ENCODE data around the gene ACSM6.

GRCh38 chr10:95217476-95217875 is 23.4 kb downstream of the ACSM6 start:
- no peak for TF ChIP-seq SAP30 (IDR thresholded peaks at IDR 0.05; ENCODE audit: insufficient read depth, insufficient replicate concordance, low read length)
- no peak for TF ChIP-seq YY1 (IDR thresholded peaks at IDR 0.05; ENCODE audit: low read depth, low read length)
- TF ChIP-seq, protein P1, sequence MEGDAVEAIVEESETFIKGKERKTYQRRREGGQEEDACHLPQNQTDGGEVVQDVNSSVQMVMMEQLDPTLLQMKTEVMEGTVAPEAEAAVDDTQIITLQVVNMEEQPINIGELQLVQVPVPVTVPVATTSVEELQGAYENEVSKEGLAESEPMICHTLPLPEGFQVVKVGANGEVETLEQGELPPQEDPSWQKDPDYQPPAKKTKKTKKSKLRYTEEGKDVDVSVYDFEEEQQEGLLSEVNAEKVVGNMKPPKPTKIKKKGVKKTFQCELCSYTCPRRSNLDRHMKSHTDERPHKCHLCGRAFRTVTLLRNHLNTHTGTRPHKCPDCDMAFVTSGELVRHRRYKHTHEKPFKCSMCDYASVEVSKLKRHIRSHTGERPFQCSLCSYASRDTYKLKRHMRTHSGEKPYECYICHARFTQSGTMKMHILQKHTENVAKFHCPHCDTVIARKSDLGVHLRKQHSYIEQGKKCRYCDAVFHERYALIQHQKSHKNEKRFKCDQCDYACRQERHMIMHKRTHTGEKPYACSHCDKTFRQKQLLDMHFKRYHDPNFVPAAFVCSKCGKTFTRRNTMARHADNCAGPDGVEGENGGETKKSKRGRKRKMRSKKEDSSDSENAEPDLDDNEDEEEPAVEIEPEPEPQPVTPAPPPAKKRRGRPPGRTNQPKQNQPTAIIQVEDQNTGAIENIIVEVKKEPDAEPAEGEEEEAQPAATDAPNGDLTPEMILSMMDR (IDR thresholded peaks at IDR 0.05; ENCODE audit: control extremely low read depth in 1 of 3, insufficient read depth in 1 of 3, low read depth in 1 of 3, low read length in 3 of 3): no peak
- no peak for TF ChIP-seq CREB1 (IDR thresholded peaks at IDR 0.05)
- no peak for TF ChIP-seq EGR1 (IDR thresholded peaks at IDR 0.05; ENCODE audit: borderline replicate concordance, low read depth, low read length)
- no peak for TF ChIP-seq EZH2 (IDR thresholded peaks at IDR 0.05; ENCODE audit: low read depth, low read length, severe bottlenecking)
- no peak for TF ChIP-seq EP300 (IDR thresholded peaks at IDR 0.05; ENCODE audit: borderline replicate concordance in 1 of 2, low read depth in 2 of 2, low read length in 2 of 2)

Measured in H1 (cell line).